Stomach smooth muscle (tissue), 2 donors: ENCODE measurements around the gene CMTM8.

ENCODE experiments used
- H3K27ac ChIP-seq: one replicate; pipeline ENCODE4 v1.7.0; 2013; ENCODE audit warnings: mild to moderate bottlenecking, low read length, inconsistent platforms
- H3K27me3 ChIP-seq, 2 donors: one replicate each; pipeline ENCODE4 v1.7.0; 2013; ENCODE audit warnings: low read length in 2 of 2; ENCODE audit not compliant: insufficient read depth in 2 of 2, control insufficient read depth in 1 of 2
- H3K36me3 ChIP-seq, 2 donors: one replicate each; pipeline ENCODE4 v1.7.0; 2013; ENCODE audit warnings: low read length in 2 of 2; ENCODE audit not compliant: control insufficient read depth in 2 of 2, insufficient read depth in 2 of 2
- H3K4me1 ChIP-seq: one replicate; pipeline ENCODE4 v1.7.0; 2013; ENCODE audit warnings: low read length; ENCODE audit not compliant: control insufficient read depth, insufficient read depth
- H3K4me3 ChIP-seq, 2 donors: one replicate each; pipeline ENCODE4 v1.7.0; 2013; ENCODE audit warnings: low read length in 2 of 2
- H3K9ac ChIP-seq, 2 donors: one replicate each; pipeline ENCODE4 v1.7.0; 2013; ENCODE audit warnings: low read length in 2 of 2, mild to moderate bottlenecking in 1 of 2
- H3K9me3 ChIP-seq, 2 donors: one replicate each; pipeline ENCODE4 v1.7.0; 2013; ENCODE audit warnings: low read length in 2 of 2; ENCODE audit not compliant: control insufficient read depth in 2 of 2
- donor health status: healthy.
- donor health status: Pancreatic carcinoma.

CMTM8 gene

DNA sequence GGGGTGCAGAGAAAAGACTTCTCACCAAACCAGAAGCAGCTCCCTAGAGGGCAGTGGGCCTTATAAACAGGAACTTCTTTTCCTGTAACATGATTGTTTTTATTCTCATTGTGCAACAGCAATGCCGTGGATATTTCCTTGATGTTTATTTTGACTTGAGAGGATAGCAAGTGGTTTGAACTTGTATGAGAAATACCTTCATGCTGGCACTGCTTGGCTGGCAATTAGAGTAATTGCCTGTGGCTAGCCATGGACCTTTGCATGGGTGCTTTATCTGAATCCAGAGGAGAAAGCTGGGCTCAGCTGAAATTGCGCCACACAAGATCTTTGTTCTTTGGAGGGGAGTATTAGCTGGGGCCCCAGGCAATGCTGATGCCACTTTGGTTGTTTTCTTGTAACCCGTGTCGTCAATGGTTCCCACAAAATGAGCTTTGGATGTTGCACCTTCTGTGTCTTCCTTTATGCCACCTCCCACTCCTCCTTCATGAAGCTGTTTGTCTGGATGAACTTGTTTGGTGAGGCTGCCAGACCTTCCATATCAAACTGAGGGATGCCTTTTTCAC lies 37.9 kb downstream of the CMTM8 start:
- no peak overlapping the region for H3K27ac ChIP-seq
- no peaks in the 10 kb centered on the region for H3K27me3 ChIP-seq

DNA sequence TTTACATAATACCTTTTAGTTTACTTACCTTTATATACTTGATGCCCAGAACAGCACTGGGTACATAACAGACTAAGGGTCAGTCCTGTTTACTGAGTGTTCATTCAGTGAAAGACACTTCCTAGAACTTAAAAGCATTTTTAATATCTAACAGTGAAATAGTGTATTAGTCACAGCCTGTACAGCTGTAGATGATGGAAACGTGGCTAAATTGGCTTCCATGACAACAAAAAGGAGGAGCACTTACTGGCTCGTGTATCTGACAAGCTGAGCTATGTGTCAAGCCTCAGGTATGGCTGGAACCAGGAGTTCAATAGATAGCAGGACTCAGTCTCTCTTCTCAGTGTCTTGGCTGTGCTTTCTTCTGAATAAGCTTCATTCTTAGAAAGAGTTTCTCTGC lies 40.2 kb downstream of the CMTM8 start:
- H3K9me3 ChIP-seq = no peaks in the 10 kb centered on the region
- H3K9ac ChIP-seq = no peak overlapping the region
- H3K27ac ChIP-seq = no peak overlapping the region
- no peak overlapping the region for H3K4me3 ChIP-seq
- no peaks in the 10 kb centered on the region for H3K27me3 ChIP-seq
- no peaks in the 10 kb centered on the region for H3K36me3 ChIP-seq
- H3K4me1 ChIP-seq = no peaks in the 10 kb centered on the region

More for the DNA sequence above, 37.9 kb downstream of the CMTM8 start:
- Histone ChIP-seq H3K36me3 (no peaks in the 10 kb centered on the region), H3K9me3 (no peaks in the 10 kb centered on the region), H3K4me3 (no peak overlapping the region), H3K4me1 (no peaks in the 10 kb centered on the region), H3K9ac (no peak overlapping the region)

- no peaks in the 10 kb centered on the region for H3K27me3 ChIP-seq
- H3K9me3 ChIP-seq = no peaks in the 10 kb centered on the region
- H3K27ac ChIP-seq = no peak overlapping the region
- no peak overlapping the region for H3K4me3 ChIP-seq
- no peaks in the 10 kb centered on the region for H3K4me1 ChIP-seq
- no peaks in the 10 kb centered on the region for H3K36me3 ChIP-seq
- no peak overlapping the region for H3K9ac ChIP-seq
Measured at GRCh38 chr3:32280262-32280910, 41.9 kb downstream of the CMTM8 start.

DNA sequence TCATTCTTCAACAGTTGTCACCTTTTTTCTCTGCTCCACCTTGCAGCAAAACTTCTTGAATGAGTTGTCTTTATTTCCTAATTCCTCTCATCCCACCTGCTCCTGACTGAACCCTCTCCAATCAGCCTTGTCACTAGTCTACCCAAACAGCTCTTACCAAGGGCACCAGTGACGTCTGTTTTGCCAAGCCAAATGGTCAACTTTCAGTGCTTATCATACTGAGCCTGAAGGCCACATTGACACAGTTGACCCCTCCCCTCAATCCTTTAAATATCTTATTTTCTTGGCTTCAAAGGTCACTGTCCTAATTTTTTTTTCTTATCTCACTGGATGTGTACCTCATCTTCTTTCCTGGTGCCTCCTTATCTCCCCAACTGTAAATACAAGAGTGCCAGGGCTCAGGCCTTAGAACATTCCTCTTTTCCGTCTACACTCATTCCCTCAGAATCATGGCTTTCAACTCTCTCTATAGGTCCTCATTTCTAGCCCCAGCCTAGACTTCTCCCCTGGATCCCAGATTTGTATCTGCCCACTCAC lies 43.2 kb downstream of the CMTM8 start:
- Histone ChIP-seq H3K36me3 (no peaks in the 10 kb centered on the region), H3K4me3 (no peak overlapping the region), H3K4me1 (no peaks in the 10 kb centered on the region), H3K9me3 (no peaks in the 10 kb centered on the region), H3K27me3 (no peaks in the 10 kb centered on the region), H3K9ac (no peak overlapping the region), H3K27ac (no peak overlapping the region)

- Histone ChIP-seq H3K9ac (no peak overlapping the region), H3K4me3 (no peak overlapping the region), H3K27ac (no peak overlapping the region), H3K27me3 (no peaks in the 10 kb centered on the region), H3K36me3 (no peaks in the 10 kb centered on the region), H3K9me3 (no peaks in the 10 kb centered on the region), H3K4me1 (no peaks in the 10 kb centered on the region)
Measured at GRCh38 chr3:32282578-32283154, 44.2 kb downstream of the CMTM8 start.

- Histone ChIP-seq H3K9me3 (no peaks in the 10 kb centered on the region), H3K27me3 (no peaks in the 10 kb centered on the region), H3K9ac (no peak overlapping the region), H3K4me3 (no peak overlapping the region), H3K27ac (no peak overlapping the region), H3K4me1 (no peaks in the 10 kb centered on the region), H3K36me3 (no peaks in the 10 kb centered on the region)
Measured at GRCh38 chr3:32283304-32283703, 44.8 kb downstream of the CMTM8 start.

DNA sequence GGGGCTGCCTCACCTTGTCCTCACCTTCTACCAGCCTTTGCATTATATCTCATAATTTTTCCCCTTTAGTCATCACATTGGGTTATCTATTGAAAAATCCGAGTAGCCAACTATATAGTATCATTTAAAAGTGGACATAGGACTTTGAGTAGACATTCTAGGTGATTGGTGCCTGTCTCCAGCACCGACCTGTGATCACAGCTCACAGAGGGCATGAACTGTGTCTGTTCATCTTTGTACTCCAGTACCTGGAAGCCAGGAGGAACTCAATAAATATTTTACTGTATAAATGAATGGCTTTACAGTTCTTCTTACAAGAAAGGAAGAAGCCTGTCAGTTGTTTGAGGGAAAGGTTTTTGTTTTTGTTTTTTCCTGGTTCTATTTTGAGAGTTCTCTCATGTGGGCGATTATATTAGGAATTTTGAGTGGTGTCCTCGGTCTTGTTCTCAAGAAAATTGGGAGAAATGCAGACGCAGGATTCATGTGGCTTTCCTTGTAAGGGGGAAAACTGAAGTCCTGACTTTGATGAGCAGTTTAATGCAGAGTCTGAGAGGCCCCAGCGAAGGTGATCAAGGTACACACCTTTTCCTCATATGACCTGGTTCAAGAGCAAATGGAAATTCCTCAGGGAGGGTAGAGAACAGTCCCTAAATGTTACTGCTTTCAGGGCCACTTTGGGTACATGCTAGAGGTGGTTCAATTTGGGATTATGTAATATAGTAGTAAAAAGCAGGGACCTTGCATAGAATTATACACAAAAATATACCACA lies 46.1 kb downstream of the CMTM8 start:
- Histone ChIP-seq H3K9me3 (no peaks in the 10 kb centered on the region), H3K4me1 (no peaks in the 10 kb centered on the region), H3K27ac (no peak overlapping the region), H3K36me3 (no peaks in the 10 kb centered on the region), H3K27me3 (no peaks in the 10 kb centered on the region), H3K4me3 (no peak overlapping the region), H3K9ac (no peak overlapping the region)

GRCh38 chr3:32285891-32286290 lies 47.4 kb downstream of the CMTM8 start:
- H3K27ac ChIP-seq = no peak overlapping the region
- no peaks in the 10 kb centered on the region for H3K27me3 ChIP-seq
- H3K36me3 ChIP-seq = no peaks in the 10 kb centered on the region
- no peak overlapping the region for H3K4me3 ChIP-seq
- H3K9ac ChIP-seq = no peak overlapping the region
- H3K9me3 ChIP-seq = no peaks in the 10 kb centered on the region
- H3K4me1 ChIP-seq = no peaks in the 10 kb centered on the region

- H3K9me3 ChIP-seq = no peaks in the 10 kb centered on the region
- H3K4me3 ChIP-seq = no peak overlapping the region
- H3K27ac ChIP-seq = no peak overlapping the region
- H3K4me1 ChIP-seq = no peaks in the 10 kb centered on the region
- H3K9ac ChIP-seq = no peak overlapping the region
- no peaks in the 10 kb centered on the region for H3K36me3 ChIP-seq
- H3K27me3 ChIP-seq = no peaks in the 10 kb centered on the region
Measured at GRCh38 chr3:32288819-32289218, 50.3 kb downstream of the CMTM8 start.

GRCh38 chr3:32290619-32291018 lies 52.1 kb downstream of the CMTM8 start:
- Histone ChIP-seq H3K4me3 (no peak overlapping the region), H3K36me3 (no peaks in the 10 kb centered on the region), H3K9me3 (no peaks in the 10 kb centered on the region), H3K4me1 (no peaks in the 10 kb centered on the region), H3K27ac (no peak overlapping the region), H3K9ac (no peak overlapping the region), H3K27me3 (no peaks in the 10 kb centered on the region)
